HepG2 (cell line): ENCODE data around the gene UNC79. TPM values are rescaled to one million over a fixed set of nuclear protein-coding genes. Genes with fewer than 3 reads are reported as not detected.
A peak's percentile ranks its signal among the peaks of the same experiment; 100 is the strongest.

Source experiments
- ATAC-seq: fragments of 200-7000 bp; cut with Tn5 transposase; 3 replicates; pipeline ENCODE4 v1.9.1; 2020; ENCODE audit warnings: mild to moderate bottlenecking, moderate library complexity
- BruUV-seq: library from RNA; stranded (reverse); fragments of 400-500 nt; replicated peaks from 2 replicates; lab custom pipeline; 2021; lab: Mats Ljungman, UMichigan
- CTCF ChIA-PET: fragments of 300-600 bp; formaldehyde crosslinking; extraction: SDS; loops from one replicate; lab custom pipeline; 2021; ENCODE audit warnings: low total read pairs, inconsistent platforms, low intra/inter-chr PET ratio; lab: Yijun Ruan, JAX
- POLR2A ChIA-PET: fragments of 350-600 bp; sonication (Branson Sonifier 250); formaldehyde crosslinking; loops from one replicate; lab custom pipeline; 2020; ENCODE audit warnings: antibody characterized with exemption, inconsistent platforms; lab: Yijun Ruan, JAX
- DNase-seq: peaks from one replicate; pipeline ENCODE4 v3.0.0-alpha.2; 2015; ENCODE audit warnings: low spot score
- FAIRE-seq: peaks from 3 replicates; lab custom pipeline; 2011; peaks lifted over from hg19 to GRCh38; lab: Jason Lieb, UNC
- H2AFZ ChIP-seq: one replicate; pipeline ENCODE4 v1.6.1; 2011; ENCODE audit warnings: low read length, inconsistent platforms
- H3K27ac ChIP-seq: fragments of 300-600 bp; 3 replicates; pipeline ENCODE4 v1.8.0; 2011; ENCODE audit warnings: mixed run types, mild to moderate bottlenecking, mixed read lengths, low read length, inconsistent platforms; ENCODE audit not compliant: insufficient read depth; ENCODE audit errors: extremely low read length
- H3K27me3 ChIP-seq, 2 experiments: fragments of 200-600 bp in 1 of 2; 2 replicates in 1 of 2; 3 replicates in 1 of 2; pipeline versions ENCODE4 v1.6.0 to v1.8.0; 2011; ENCODE audit warnings: low read length in 2 of 2, mild to moderate bottlenecking in 2 of 2, moderate library complexity in 2 of 2, inconsistent platforms in 1 of 2; ENCODE audit not compliant: insufficient read depth in 2 of 2, control insufficient read depth in 1 of 2
- H3K36me3 ChIP-seq, 2 experiments: fragments of 200-600 bp in 1 of 2; replicated peaks in 1 of 2; 2 replicates in 1 of 2; 3 replicates in 1 of 2; pipeline versions ENCODE4 v1.5.1 to v1.8.0; 2011; ENCODE audit warnings: low read length in 2 of 2, inconsistent platforms in 1 of 2; ENCODE audit not compliant: insufficient read depth in 2 of 2, control insufficient read depth in 1 of 2
- H3K4me1 ChIP-seq: 2 replicates; pipeline ENCODE4 v1.5.1; 2012; ENCODE audit warnings: low read length, inconsistent platforms; ENCODE audit not compliant: insufficient read depth
- H3K4me2 ChIP-seq: 2 replicates; pipeline ENCODE4 v1.6.0; 2011; ENCODE audit warnings: low read depth, low read length, inconsistent platforms
- H3K4me3 ChIP-seq, 3 experiments: fragments of 200-600 bp in 1 of 3; sonication (generic), shearing (Covaris generic) in 1 of 3; replicated peaks in 1 of 3; 2 replicates each; pipeline ENCODE4 v1.5.1; 2011 to 2016; ENCODE audit warnings: low read length in 3 of 3, inconsistent platforms in 2 of 3, low read depth in 2 of 3, mild to moderate bottlenecking in 2 of 3, control low read depth in 1 of 3, mixed read lengths in 1 of 3; ENCODE audit not compliant: insufficient read depth in 1 of 3
- H3K79me2 ChIP-seq: one replicate; pipeline ENCODE4 v1.6.1; 2011; ENCODE audit warnings: low read length, inconsistent platforms; ENCODE audit not compliant: insufficient read depth
- H3K9ac ChIP-seq: 2 replicates; pipeline ENCODE4 v1.6.0; 2011; ENCODE audit warnings: mild to moderate bottlenecking, low read depth, low read length, inconsistent platforms; ENCODE audit not compliant: insufficient read depth
- H3K9me3 ChIP-seq: 2 replicates; pipeline ENCODE4 v1.5.1; 2012; ENCODE audit warnings: mild to moderate bottlenecking, low read length
- H4K20me1 ChIP-seq: 2 replicates; pipeline ENCODE4 v1.6.0; 2011; ENCODE audit warnings: inconsistent platforms, mild to moderate bottlenecking, low read length, moderate library complexity; ENCODE audit not compliant: insufficient read depth
- DNMT1 ChIP-seq: sonication (generic); formaldehyde crosslinking; IDR thresholded peaks from 2 replicates; pipeline ENCODE4 v1.5.1; 2020; ENCODE audit warnings: mild to moderate bottlenecking, missing genetic modification reagents
- HNRNPL ChIP-seq: fragments of 200-400 bp; formaldehyde crosslinking; IDR thresholded peaks from 2 replicates; pipeline ENCODE4 v1.6.1; 2017; ENCODE audit warnings: mild to moderate bottlenecking, low read depth, low read length
- MAFG ChIP-seq: sonication (generic); formaldehyde crosslinking; IDR thresholded peaks from 2 replicates; pipeline ENCODE4 v1.5.1; 2020; ENCODE audit warnings: mild to moderate bottlenecking, missing genetic modification reagents
- POLR2AphosphoS5 ChIP-seq: IDR thresholded peaks from 2 replicates; pipeline ENCODE4 v1.6.1; 2012; ENCODE audit warnings: low read depth, low read length
- RAD21 ChIP-seq: fragments of 450-650 bp; formaldehyde crosslinking; IDR thresholded peaks from 2 replicates; pipeline ENCODE4 v1.5.0; 2020; ENCODE audit warnings: mild to moderate bottlenecking
- SMC3 ChIP-seq: IDR thresholded peaks from 2 replicates; pipeline ENCODE4 v1.6.1; 2011; ENCODE audit warnings: low read length, improper control_type of control experiment
- SNRNP70 ChIP-seq: fragments of 200-400 bp; formaldehyde crosslinking; IDR thresholded peaks from 2 replicates; pipeline ENCODE4 v1.6.1; 2017; ENCODE audit warnings: mild to moderate bottlenecking, low read depth, low read length, moderate library complexity
- STAG1 ChIP-seq: sonication (generic); formaldehyde crosslinking; IDR thresholded peaks from 2 replicates; pipeline ENCODE4 v1.4.0; 2020; ENCODE audit warnings: missing genetic modification reagents
- XRCC5 ChIP-seq: fragments of 200-400 bp; formaldehyde crosslinking; optimal IDR thresholded peaks from 2 replicates; pipeline ENCODE3; 2017; ENCODE audit warnings: mild to moderate bottlenecking, low read length
- WGBS: methylation state at CpG from one replicate; pipeline ENCODE4 v1.1.6; 2017; ENCODE audit warnings: low lambda C conversion rate; 5-methylcytosine and 5-hydroxymethylcytosine counted together
- in situ Hi-C: cut with HindIII; loops from 2 replicates; pipeline ENCODE4 v1.10.0; 2017; ENCODE audit warnings: low pct_unique_long_range_greater_than_20kb; ENCODE audit not compliant: extremely low pct_ligation_motif_present
- intact Hi-C: fragments of 100-400 bp; cut with micrococcal nuclease; formaldehyde crosslinking; loops from one replicate; pipeline ENCODE4 v1.10.0; 2022; ENCODE audit not compliant: unreplicated experiment
- polyA plus RNA-seq, 8 experiments: library from polyadenylated mRNA; depleted of rRNA in 3 of 8; stranded (reverse) in 7 of 8; unstranded in 1 of 8; fragments of >200 nt; fragmentation: Illumina TruSeq in 4 of 8; extraction: Trizol in 4 of 8; gene quantifications; 2 replicates each; pipeline versions ENCODE4 v1.2.1 to v1.2.3, GENCODE V29; 2011 to 2016; ENCODE audit warnings: low read depth in 4 of 8, missing spikeins in 1 of 8, mixed read lengths in 1 of 8; ENCODE audit not compliant: insufficient read depth in 1 of 8
- total RNA-seq, 5 experiments: library from RNA; depleted of rRNA; stranded (reverse); fragments of >200 nt; fragmentation: Illumina TruSeq; extraction: Trizol; gene quantifications; 2 replicates each; pipeline ENCODE4 v1.2.3, GENCODE V29; 2016; ENCODE audit warnings: low read depth in 1 of 5
- TF ChIP-seq, protein P1 (sequence below): sonication (generic); formaldehyde crosslinking; IDR thresholded peaks from 2 replicates; pipeline ENCODE4 v1.8.1; 2023; ENCODE audit warnings: mild to moderate bottlenecking, moderate library complexity, missing genetic modification reagents
- TF ChIP-seq, protein P2 (sequence below): sonication (generic); formaldehyde crosslinking; IDR thresholded peaks from 2 replicates; pipeline ENCODE4 v1.5.0; 2020; ENCODE audit warnings: mild to moderate bottlenecking, missing genetic modification reagents, moderate library complexity
- TF ChIP-seq, protein P3 (sequence below): sonication (generic); formaldehyde crosslinking; IDR thresholded peaks from 2 replicates; pipeline ENCODE4 v1.4.0; 2020; ENCODE audit warnings: missing genetic modification reagents
- TF ChIP-seq, protein P4 (sequence below): sonication (generic); formaldehyde crosslinking; IDR thresholded peaks from 2 replicates; pipeline ENCODE4 v1.4.0; 2020; ENCODE audit warnings: low read depth, missing genetic modification reagents

The UNC79 gene
- total and polyA plus RNA-seq, 2 of the 13 experiments (the other 11 are each of a cell fraction or from before 2014, with no cell fraction given) = under 0.01 TPM; not detected in 1

DNA sequence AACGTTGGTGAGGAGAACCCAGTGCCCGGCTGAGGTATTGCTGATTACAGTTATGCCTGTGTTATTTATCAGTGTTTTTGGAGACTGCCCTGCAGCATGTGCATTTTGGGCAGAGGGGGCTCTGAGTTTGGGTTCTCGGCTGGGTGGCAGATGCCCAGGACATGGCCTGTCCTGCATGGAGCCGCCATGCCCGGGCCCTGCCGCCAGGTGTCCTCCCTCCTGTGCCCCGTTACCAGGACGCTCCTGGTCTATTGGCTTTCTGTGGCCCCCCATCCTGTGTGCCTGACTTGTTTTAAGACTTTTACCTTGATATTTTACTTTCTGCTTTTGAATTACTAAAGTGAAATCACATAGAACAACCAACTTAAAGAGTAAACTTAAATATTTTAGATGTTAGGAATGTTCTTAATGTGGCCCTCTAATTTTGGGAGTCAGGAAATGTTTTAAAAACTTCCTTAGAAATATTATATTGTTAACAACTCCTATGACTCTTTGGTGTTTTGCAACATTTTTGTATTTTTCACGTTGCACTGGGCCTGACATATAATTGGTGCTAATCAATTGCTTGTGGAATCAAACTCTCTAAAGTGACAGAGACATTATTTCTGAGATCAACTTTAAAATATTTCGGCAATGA lies 305.8 kb downstream of the UNC79 start:
- 43% methylated on average over 8 of the region's 10 CpGs for WGBS
- Histone ChIP-seq H4K20me1 (no peaks in the 10 kb centered on the region), H3K9ac (no peak overlapping the region), H3K4me3 (no peak overlapping the region), H3K4me1 (no peaks in the 10 kb centered on the region), H3K36me3 (no peaks in the 10 kb centered on the region; a peak in 1 of 5 replicates), H3K27me3 (no peaks in the 10 kb centered on the region), H3K27ac (no peak overlapping the region), H3K79me2 (no peaks in the 10 kb centered on the region), H2AFZ (no peak overlapping the region), H3K9me3 (no peaks in the 10 kb centered on the region), H3K4me2 (no peak overlapping the region)
- CTCF ChIA-PET = interaction anchor here (0.8 to 1.9 kb wide), 7 partner anchors 53 to 200 kb away, joined by 3 to 11 read pairs (median 4); no protein-coding TSS in a partner anchor
- intact Hi-C loops = loop anchor here (1.0 kb wide), 2 partner anchors 53 to 157 kb away; no protein-coding TSS in a partner anchor
- TF ChIP-seq XRCC5 (peak; percentile 34), RAD21 (peak; percentile 70), POLR2AphosphoS5 (no peak), SMC3 (peak; percentile 36; the same call in 1 of the 2 replicates), DNMT1 (CRISPR knock-in tag) (no peak), MAFG (CRISPR knock-in tag) (no peak), SNRNP70 (no peak), STAG1 (CRISPR knock-in tag) (peak; percentile 79), HNRNPL (0 out of 2 replicates have a peak, but pooled peaks have one; percentile 52)
- TF ChIP-seq, protein P1, sequence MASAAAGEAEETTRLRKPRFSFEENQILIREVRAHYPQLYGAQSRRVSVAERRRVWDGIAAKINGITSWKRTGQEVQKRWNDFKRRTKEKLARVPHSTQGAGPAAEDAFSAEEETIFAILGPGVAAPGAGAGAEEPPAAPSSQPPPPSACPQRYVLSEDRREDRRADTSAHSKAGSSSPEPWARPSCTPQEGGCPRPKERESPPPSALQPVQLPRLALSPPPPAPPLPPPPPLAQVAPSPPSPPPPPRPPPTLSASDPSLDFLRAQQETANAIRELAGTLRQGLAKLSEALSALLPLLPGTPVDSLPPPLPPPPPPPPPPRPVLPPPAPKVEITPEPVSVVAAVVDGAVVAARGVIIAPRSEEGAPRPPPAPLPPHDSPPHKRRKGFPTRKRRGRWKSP (CRISPR knock-in tag) = peak; percentile 52; the same call in 1 of the 2 replicates
- TF ChIP-seq, protein P2, sequence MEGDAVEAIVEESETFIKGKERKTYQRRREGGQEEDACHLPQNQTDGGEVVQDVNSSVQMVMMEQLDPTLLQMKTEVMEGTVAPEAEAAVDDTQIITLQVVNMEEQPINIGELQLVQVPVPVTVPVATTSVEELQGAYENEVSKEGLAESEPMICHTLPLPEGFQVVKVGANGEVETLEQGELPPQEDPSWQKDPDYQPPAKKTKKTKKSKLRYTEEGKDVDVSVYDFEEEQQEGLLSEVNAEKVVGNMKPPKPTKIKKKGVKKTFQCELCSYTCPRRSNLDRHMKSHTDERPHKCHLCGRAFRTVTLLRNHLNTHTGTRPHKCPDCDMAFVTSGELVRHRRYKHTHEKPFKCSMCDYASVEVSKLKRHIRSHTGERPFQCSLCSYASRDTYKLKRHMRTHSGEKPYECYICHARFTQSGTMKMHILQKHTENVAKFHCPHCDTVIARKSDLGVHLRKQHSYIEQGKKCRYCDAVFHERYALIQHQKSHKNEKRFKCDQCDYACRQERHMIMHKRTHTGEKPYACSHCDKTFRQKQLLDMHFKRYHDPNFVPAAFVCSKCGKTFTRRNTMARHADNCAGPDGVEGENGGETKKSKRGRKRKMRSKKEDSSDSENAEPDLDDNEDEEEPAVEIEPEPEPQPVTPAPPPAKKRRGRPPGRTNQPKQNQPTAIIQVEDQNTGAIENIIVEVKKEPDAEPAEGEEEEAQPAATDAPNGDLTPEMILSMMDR (CRISPR knock-in tag) = peak; percentile 73
- TF ChIP-seq, protein P3, sequence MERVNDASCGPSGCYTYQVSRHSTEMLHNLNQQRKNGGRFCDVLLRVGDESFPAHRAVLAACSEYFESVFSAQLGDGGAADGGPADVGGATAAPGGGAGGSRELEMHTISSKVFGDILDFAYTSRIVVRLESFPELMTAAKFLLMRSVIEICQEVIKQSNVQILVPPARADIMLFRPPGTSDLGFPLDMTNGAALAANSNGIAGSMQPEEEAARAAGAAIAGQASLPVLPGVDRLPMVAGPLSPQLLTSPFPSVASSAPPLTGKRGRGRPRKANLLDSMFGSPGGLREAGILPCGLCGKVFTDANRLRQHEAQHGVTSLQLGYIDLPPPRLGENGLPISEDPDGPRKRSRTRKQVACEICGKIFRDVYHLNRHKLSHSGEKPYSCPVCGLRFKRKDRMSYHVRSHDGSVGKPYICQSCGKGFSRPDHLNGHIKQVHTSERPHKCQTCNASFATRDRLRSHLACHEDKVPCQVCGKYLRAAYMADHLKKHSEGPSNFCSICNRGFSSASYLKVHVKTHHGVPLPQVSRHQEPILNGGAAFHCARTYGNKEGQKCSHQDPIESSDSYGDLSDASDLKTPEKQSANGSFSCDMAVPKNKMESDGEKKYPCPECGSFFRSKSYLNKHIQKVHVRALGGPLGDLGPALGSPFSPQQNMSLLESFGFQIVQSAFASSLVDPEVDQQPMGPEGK (CRISPR knock-in tag) = peak; percentile 56; the same call in 1 of the 2 replicates
- TF ChIP-seq, protein P4, sequence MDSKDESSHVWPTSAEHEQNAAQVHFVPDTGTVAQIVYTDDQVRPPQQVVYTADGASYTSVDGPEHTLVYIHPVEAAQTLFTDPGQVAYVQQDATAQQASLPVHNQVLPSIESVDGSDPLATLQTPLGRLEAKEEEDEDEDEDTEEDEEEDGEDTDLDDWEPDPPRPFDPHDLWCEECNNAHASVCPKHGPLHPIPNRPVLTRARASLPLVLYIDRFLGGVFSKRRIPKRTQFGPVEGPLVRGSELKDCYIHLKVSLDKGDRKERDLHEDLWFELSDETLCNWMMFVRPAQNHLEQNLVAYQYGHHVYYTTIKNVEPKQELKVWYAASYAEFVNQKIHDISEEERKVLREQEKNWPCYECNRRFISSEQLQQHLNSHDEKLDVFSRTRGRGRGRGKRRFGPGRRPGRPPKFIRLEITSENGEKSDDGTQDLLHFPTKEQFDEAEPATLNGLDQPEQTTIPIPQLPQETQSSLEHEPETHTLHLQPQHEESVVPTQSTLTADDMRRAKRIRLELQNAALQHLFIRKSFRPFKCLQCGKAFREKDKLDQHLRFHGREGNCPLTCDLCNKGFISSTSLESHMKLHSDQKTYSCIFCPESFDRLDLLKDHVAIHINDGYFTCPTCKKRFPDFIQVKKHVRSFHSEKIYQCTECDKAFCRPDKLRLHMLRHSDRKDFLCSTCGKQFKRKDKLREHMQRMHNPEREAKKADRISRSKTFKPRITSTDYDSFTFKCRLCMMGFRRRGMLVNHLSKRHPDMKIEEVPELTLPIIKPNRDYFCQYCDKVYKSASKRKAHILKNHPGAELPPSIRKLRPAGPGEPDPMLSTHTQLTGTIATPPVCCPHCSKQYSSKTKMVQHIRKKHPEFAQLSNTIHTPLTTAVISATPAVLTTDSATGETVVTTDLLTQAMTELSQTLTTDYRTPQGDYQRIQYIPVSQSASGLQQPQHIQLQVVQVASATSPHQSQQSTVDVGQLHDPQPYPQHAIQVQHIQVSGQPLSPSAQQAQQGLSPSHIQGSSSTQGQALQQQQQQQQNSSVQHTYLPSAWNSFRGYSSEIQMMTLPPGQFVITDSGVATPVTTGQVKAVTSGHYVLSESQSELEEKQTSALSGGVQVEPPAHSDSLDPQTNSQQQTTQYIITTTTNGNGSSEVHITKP (CRISPR knock-in tag) = no peak
- in situ Hi-C loops = no loop called here
- BruUV-seq = no TSS peak
- peak; percentile 90 for ATAC-seq
- peak; percentile 16 for DNase-seq
- no peak for FAIRE-seq
- POLR2A ChIA-PET = no interaction called here
